BLaER1 treated with 17β-estradiol and CSF1 and Interleukin-3, amounts not matched to agents 10 nM and 100 nM (cell line): ENCODE results near the gene GSK3B.

ENCODE experiments used
- H3K27ac ChIP-seq, 11 experiments: shearing (Covaris generic); formaldehyde crosslinking; 2 replicates each; pipeline ENCODE4 v1.8.1; 2022
- H3K27me3 ChIP-seq, 11 experiments: shearing (Covaris generic); formaldehyde crosslinking; 2 replicates each; pipeline ENCODE4 v1.8.1; 2022
- H3K36me3 ChIP-seq, 11 experiments: shearing (Covaris generic); formaldehyde crosslinking; 2 replicates each; pipeline ENCODE4 v1.8.1; 2022
- H3K4me1 ChIP-seq, 10 experiments: shearing (Covaris generic); formaldehyde crosslinking; 2 replicates each; pipeline ENCODE4 v1.8.1; 2022
- H3K4me2 ChIP-seq, 11 experiments: shearing (Covaris generic); formaldehyde crosslinking; 2 replicates each; pipeline ENCODE4 v1.8.1; 2022
- H3K4me3 ChIP-seq, 10 experiments: shearing (Covaris generic); formaldehyde crosslinking; 2 replicates each; pipeline ENCODE4 v1.8.1; 2022
- H3K9ac ChIP-seq, 11 experiments: shearing (Covaris generic); formaldehyde crosslinking; 2 replicates each; pipeline ENCODE4 v1.8.1; 2022
- H3K9me3 ChIP-seq, 11 experiments: shearing (Covaris generic); formaldehyde crosslinking; replicated peaks in 1 of 11; 2 replicates each; pipeline ENCODE4 v1.8.1; 2022
- H4K20me1 ChIP-seq, 11 experiments: shearing (Covaris generic); formaldehyde crosslinking; 2 replicates each; pipeline ENCODE4 v1.8.1; 2022
- Cebpa-rat ChIP-seq, 11 experiments: shearing (Covaris generic); IDR thresholded peaks; 2 replicates each; pipeline ENCODE4 v1.8.1; 2022

The GSK3B gene

GRCh38 chr3:119825820-119826219 lies 268.4 kb downstream of the GSK3B start:
- peaks cover 0 to 48% (median 5%) of the 10 kb centered on the region in 11 experiments; a peak in 11 of 22 replicates for H3K36me3 ChIP-seq
- H3K27ac ChIP-seq = no peak overlapping the region
- no peaks in the 10 kb centered on the region for H3K27me3 ChIP-seq
- no peak for TF ChIP-seq Cebpa-rat (IDR thresholded peaks at IDR 0.05)
- H3K4me3 ChIP-seq = no peak overlapping the region
- H4K20me1 ChIP-seq = peaks cover 0 to 23% (median 0%) of the 10 kb centered on the region in 11 experiments; a peak in 4 of 22 replicates
- H3K4me2 ChIP-seq = no peak overlapping the region
- no peaks in the 10 kb centered on the region for H3K9me3 ChIP-seq
- H3K4me1 ChIP-seq = no peaks in the 10 kb centered on the region
- H3K9ac ChIP-seq = no peak overlapping the region

GRCh38 chr3:119819806-119820205 lies 274.4 kb downstream of the GSK3B start:
- no peak overlapping the region for H3K9ac ChIP-seq
- TF ChIP-seq Cebpa-rat (IDR thresholded peaks at IDR 0.05) = no peak
- H3K4me2 ChIP-seq = no peak overlapping the region
- H3K27ac ChIP-seq = no peak overlapping the region
- H3K27me3 ChIP-seq = no peaks in the 10 kb centered on the region
- peaks cover 0 to 15% (median 2%) of the 10 kb centered on the region in 11 experiments; a peak in 7 of 22 replicates for H3K36me3 ChIP-seq
- no peaks in the 10 kb centered on the region for H4K20me1 ChIP-seq
- H3K4me1 ChIP-seq = no peaks in the 10 kb centered on the region
- H3K9me3 ChIP-seq = no peaks in the 10 kb centered on the region
- no peak overlapping the region for H3K4me3 ChIP-seq

GRCh38 chr3:119818937-119819336 lies 275.3 kb downstream of the GSK3B start:
- Histone ChIP-seq H3K9me3 (no peaks in the 10 kb centered on the region), H3K4me3 (no peak overlapping the region), H3K36me3 (0 out of 22 replicates have a peak, but pooled peaks cover 0 to 9% (median 0%) of the 10 kb centered on the region in 11 experiments), H3K27ac (no peak overlapping the region), H3K27me3 (no peaks in the 10 kb centered on the region), H4K20me1 (no peaks in the 10 kb centered on the region), H3K4me2 (no peak overlapping the region), H3K9ac (no peak overlapping the region), H3K4me1 (no peaks in the 10 kb centered on the region)
- TF ChIP-seq Cebpa-rat (IDR thresholded peaks at IDR 0.05) = no peak

GRCh38 chr3:119817583-119818363 lies 276.5 kb downstream of the GSK3B start:
- Histone ChIP-seq H3K27me3 (no peaks in the 10 kb centered on the region), H3K4me3 (no peak overlapping the region), H3K4me2 (no peak overlapping the region), H3K9me3 (no peaks in the 10 kb centered on the region), H3K9ac (no peak overlapping the region), H3K27ac (no peak overlapping the region), H3K4me1 (no peaks in the 10 kb centered on the region), H4K20me1 (no peaks in the 10 kb centered on the region), H3K36me3 (no peaks in the 10 kb centered on the region)
- no peak for TF ChIP-seq Cebpa-rat (IDR thresholded peaks at IDR 0.05)

GRCh38 chr3:119817071-119817470 lies 277.2 kb downstream of the GSK3B start:
- H3K4me1 ChIP-seq = no peaks in the 10 kb centered on the region
- no peak overlapping the region for H3K4me2 ChIP-seq
- no peaks in the 10 kb centered on the region for H3K27me3 ChIP-seq
- H3K36me3 ChIP-seq = no peaks in the 10 kb centered on the region
- H3K27ac ChIP-seq = no peak overlapping the region
- TF ChIP-seq Cebpa-rat (IDR thresholded peaks at IDR 0.05) = no peak
- H4K20me1 ChIP-seq = no peaks in the 10 kb centered on the region
- H3K9me3 ChIP-seq = no peaks in the 10 kb centered on the region
- no peak overlapping the region for H3K9ac ChIP-seq
- no peak overlapping the region for H3K4me3 ChIP-seq

GRCh38 chr3:119815716-119816115 lies 278.5 kb downstream of the GSK3B start:
- Histone ChIP-seq H3K27me3 (no peaks in the 10 kb centered on the region), H3K9me3 (no peaks in the 10 kb centered on the region), H3K4me1 (no peaks in the 10 kb centered on the region), H3K9ac (no peak overlapping the region), H4K20me1 (no peaks in the 10 kb centered on the region), H3K4me3 (no peak overlapping the region), H3K27ac (no peak overlapping the region), H3K4me2 (no peak overlapping the region), H3K36me3 (no peaks in the 10 kb centered on the region)
- TF ChIP-seq Cebpa-rat (IDR thresholded peaks at IDR 0.05) = no peak

- no peak for TF ChIP-seq Cebpa-rat (IDR thresholded peaks at IDR 0.05)
- Histone ChIP-seq H3K9me3 (no peaks in the 10 kb centered on the region), H3K27ac (no peak overlapping the region), H4K20me1 (no peaks in the 10 kb centered on the region), H3K4me3 (no peak overlapping the region), H3K27me3 (no peaks in the 10 kb centered on the region), H3K36me3 (no peaks in the 10 kb centered on the region), H3K4me1 (no peaks in the 10 kb centered on the region), H3K4me2 (no peak overlapping the region), H3K9ac (no peak overlapping the region)
Measured at GRCh38 chr3:119812491-119813058, 281.7 kb downstream of the GSK3B start.

GRCh38 chr3:119810018-119810435 lies 284.2 kb downstream of the GSK3B start:
- H4K20me1 ChIP-seq = no peaks in the 10 kb centered on the region
- H3K9me3 ChIP-seq = no peaks in the 10 kb centered on the region
- H3K27me3 ChIP-seq = no peaks in the 10 kb centered on the region
- no peak overlapping the region for H3K27ac ChIP-seq
- no peak for TF ChIP-seq Cebpa-rat (IDR thresholded peaks at IDR 0.05)
- H3K4me2 ChIP-seq = no peak overlapping the region
- no peak overlapping the region for H3K9ac ChIP-seq
- H3K36me3 ChIP-seq = no peaks in the 10 kb centered on the region
- no peak overlapping the region for H3K4me3 ChIP-seq
- H3K4me1 ChIP-seq = no peaks in the 10 kb centered on the region

- no peak for TF ChIP-seq Cebpa-rat (IDR thresholded peaks at IDR 0.05)
- Histone ChIP-seq H3K27me3 (no peaks in the 10 kb centered on the region), H3K9ac (no peak overlapping the region), H3K4me2 (no peak overlapping the region), H3K27ac (no peak overlapping the region), H3K4me1 (no peaks in the 10 kb centered on the region), H4K20me1 (no peaks in the 10 kb centered on the region), H3K36me3 (no peaks in the 10 kb centered on the region), H3K9me3 (no peaks in the 10 kb centered on the region), H3K4me3 (no peak overlapping the region)
Measured at GRCh38 chr3:119809249-119810017, 284.8 kb downstream of the GSK3B start.
